OCI-M2 (cell line): ENCODE data around the gene CDKAL1.
"Not testable (repeated sequence)": the region's sequence is repeated elsewhere in the genome, so short reads cannot be mapped to it uniquely, and the experiment has no call there.

Experiments
- DNase-seq: peaks from one replicate; lab custom pipeline; 2025; ENCODE audit not compliant: unreplicated experiment; lab: John Stamatoyannopoulos, UW

The CDKAL1 gene

GRCh38 chr6:20909621-20910020 lies 375.4 kb downstream of the CDKAL1 start:
- DNase-seq: no peak

- DNase-seq: no peak
These were observed 377.5 kb downstream of the CDKAL1 start for GRCh38 chr6:20911712-20912111.

- no peak for DNase-seq
These were observed 380.9 kb downstream of the CDKAL1 start for GRCh38 chr6:20915156-20915555.

GRCh38 chr6:20915626-20916025 lies 381.4 kb downstream of the CDKAL1 start:
- no peak for DNase-seq

- no peak for DNase-seq
These were observed 381.8 kb downstream of the CDKAL1 start for GRCh38 chr6:20916086-20916485.

GRCh38 chr6:20918868-20919267 lies 384.6 kb downstream of the CDKAL1 start:
- DNase-seq: no peak

- DNase-seq: no peak
These were observed 385.6 kb downstream of the CDKAL1 start for GRCh38 chr6:20919677-20920385.

- DNase-seq: no peak
These were observed 387.3 kb downstream of the CDKAL1 start for GRCh38 chr6:20921578-20921977.

GRCh38 chr6:20922743-20923142 lies 388.5 kb downstream of the CDKAL1 start:
- DNase-seq: no peak

- not testable (repeated sequence) for DNase-seq
These were observed 389.8 kb downstream of the CDKAL1 start for GRCh38 chr6:20924094-20924493.

GRCh38 chr6:20924911-20925543 lies 390.8 kb downstream of the CDKAL1 start:
- DNase-seq: no peak

GRCh38 chr6:20927130-20927860 lies 393.0 kb downstream of the CDKAL1 start:
- no peak for DNase-seq

- no peak for DNase-seq
These were observed 395.0 kb downstream of the CDKAL1 start for GRCh38 chr6:20929283-20929682.

- no peak for DNase-seq
These were observed 396.8 kb downstream of the CDKAL1 start for GRCh38 chr6:20931093-20931492.

- no peak for DNase-seq
These were observed 397.5 kb downstream of the CDKAL1 start for GRCh38 chr6:20931772-20932171.

GRCh38 chr6:20932284-20932683 lies 398.0 kb downstream of the CDKAL1 start:
- no peak for DNase-seq

- DNase-seq: no peak
These were observed 399.0 kb downstream of the CDKAL1 start for GRCh38 chr6:20933057-20933788.

GRCh38 chr6:20936949-20937348 lies 402.7 kb downstream of the CDKAL1 start:
- DNase-seq: no peak

- DNase-seq: no peak
These were observed 405.0 kb downstream of the CDKAL1 start for GRCh38 chr6:20939161-20939775.

- DNase-seq: no peak
These were observed 408.9 kb downstream of the CDKAL1 start for GRCh38 chr6:20943040-20943627.

GRCh38 chr6:20943922-20944321 lies 409.7 kb downstream of the CDKAL1 start:
- DNase-seq: no peak
